Activated CD4-positive, alpha-beta memory T cell treated with anti-CD3 and anti-CD28 coated beads for 36 hours (primary cell): ENCODE results near the gene TFG. TPM values are rescaled to one million over a fixed set of nuclear protein-coding genes. Genes with fewer than 3 reads are reported as not detected.
A peak's percentile ranks its signal among the peaks of the same experiment; 100 is the strongest.

Experiments
- CTCF ChIA-PET: fragments of 350-600 bp; sonication (Branson Sonifier 250); formaldehyde crosslinking; loops from one replicate; lab custom pipeline; 2021; ENCODE audit warnings: antibody characterized with exemption, inconsistent platforms; lab: Charles Lee
- POLR2A ChIA-PET: fragments of 350-600 bp; sonication (Branson Sonifier 250); formaldehyde crosslinking; loops from one replicate; lab custom pipeline; 2021; ENCODE audit warnings: antibody characterized with exemption; lab: Charles Lee
- DNase-seq: peaks from one replicate; pipeline ENCODE4 v3.0.0-alpha.2; 2020
- H3K27ac Mint-ChIP-seq: one replicate; pipeline ENCODE4 v1.8.0; 2021; ENCODE audit warnings: mixed read lengths
- H3K27me3 Mint-ChIP-seq: one replicate; pipeline ENCODE4 v1.8.0; 2021; ENCODE audit warnings: mixed read lengths
- H3K36me3 Mint-ChIP-seq: one replicate; pipeline ENCODE4 v1.8.0; 2021; ENCODE audit warnings: mixed read lengths
- H3K4me1 Mint-ChIP-seq: one replicate; pipeline ENCODE4 v1.8.0; 2021; ENCODE audit warnings: low read depth, mixed read lengths
- H3K4me3 Mint-ChIP-seq: one replicate; pipeline ENCODE4 v1.8.0; 2021; ENCODE audit warnings: mild to moderate bottlenecking, mixed read lengths
- H3K9me3 Mint-ChIP-seq: one replicate; pipeline ENCODE4 v1.8.0; 2021; ENCODE audit warnings: mixed read lengths
- intact Hi-C: fragments of 100-400 bp; cut with micrococcal nuclease; formaldehyde crosslinking; loops from one replicate; pipeline ENCODE4 v1.15.1; 2023
- total RNA-seq, 2 experiments: library from RNA; stranded (reverse); gene quantifications; one replicate each; pipeline ENCODE4 v1.2.3, GENCODE V29; 2021

TFG gene
- total RNA-seq, 2 experiments from 2014 or later, result 55.5 to 60.3 TPM

DNA sequence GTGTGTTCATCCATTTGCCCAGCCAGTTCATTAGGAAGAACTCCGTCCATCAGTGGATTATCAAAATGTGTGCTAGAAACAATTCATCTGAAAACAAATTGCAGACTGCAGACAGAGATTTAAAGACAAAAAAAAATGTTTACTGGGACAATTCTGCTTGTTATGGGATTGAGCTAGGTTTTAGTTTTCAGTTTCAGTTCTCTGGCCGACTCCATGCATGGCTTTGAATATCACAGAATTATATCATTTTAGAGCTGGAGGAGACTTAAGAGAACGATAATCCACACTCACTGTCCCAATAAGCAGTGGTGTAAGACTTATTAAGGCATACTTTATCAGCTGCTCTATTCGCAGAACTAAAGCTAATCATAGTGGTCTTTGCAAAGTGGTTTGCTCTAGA, 51.1 kb downstream of the TFG start:
- no peaks in the 10 kb centered on the region for H3K9me3 Mint-ChIP-seq
- H3K27ac Mint-ChIP-seq, result no peak overlapping the region
- DNase-seq, result no peak
- CTCF ChIA-PET, result interaction anchor here (0.5 to 0.7 kb wide), 2 partner anchors 45 to 54 kb away, joined by 3 read pairs; no protein-coding TSS in a partner anchor
- intact Hi-C loops, result no loop called here
- H3K4me3 Mint-ChIP-seq, result no peak overlapping the region
- peaks cover 4% of the 10 kb centered on the region for H3K36me3 Mint-ChIP-seq
- POLR2A ChIA-PET, result no interaction called here
- H3K4me1 Mint-ChIP-seq, result peaks cover under 1% of the 10 kb centered on the region
- H3K27me3 Mint-ChIP-seq, result no peaks in the 10 kb centered on the region

- H3K36me3 Mint-ChIP-seq, result no peaks in the 10 kb centered on the region
- DNase-seq, result peak; percentile 24
- POLR2A ChIA-PET, result interaction anchor here (0.6 kb wide), 1 partner anchor 175 kb away, joined by 3 read pairs; no protein-coding TSS in a partner anchor
Measured at GRCh38 chr3:100761211-100761942, 52.1 kb downstream of the TFG start.

GRCh38 chr3:100761951-100762350, 52.7 kb downstream of the TFG start:
- H3K36me3 Mint-ChIP-seq, result no peaks in the 10 kb centered on the region
- H3K27ac Mint-ChIP-seq, result no peak overlapping the region
- no peaks in the 10 kb centered on the region for H3K9me3 Mint-ChIP-seq
- ChIA-PET POLR2A (interaction anchor here (0.6 kb wide), 1 partner anchor 176 kb away, joined by 3 read pairs; no protein-coding TSS in a partner anchor), CTCF (interaction anchor here (0.8 to 1.5 kb wide), 2 partner anchors 21 to 299 kb away, joined by 3 to 4 read pairs; no protein-coding TSS in a partner anchor)
- no peak overlapping the region for H3K4me3 Mint-ChIP-seq
- peaks cover 6% of the 10 kb centered on the region for H3K4me1 Mint-ChIP-seq
- no peak for DNase-seq
- intact Hi-C loops, result no loop called here
- H3K27me3 Mint-ChIP-seq, result no peaks in the 10 kb centered on the region

More at GRCh38 chr3:100761211-100761942, 52.1 kb downstream of the TFG start:
- H3K27ac Mint-ChIP-seq, result no peak overlapping the region
- no peak overlapping the region for H3K4me3 Mint-ChIP-seq
- H3K9me3 Mint-ChIP-seq, result no peaks in the 10 kb centered on the region
- CTCF ChIA-PET, result interaction anchor here (0.8 to 1.5 kb wide), 2 partner anchors 20 to 299 kb away, joined by 3 to 4 read pairs; no protein-coding TSS in a partner anchor
- H3K4me1 Mint-ChIP-seq, result peaks cover 6% of the 10 kb centered on the region
- H3K27me3 Mint-ChIP-seq, result no peaks in the 10 kb centered on the region
- intact Hi-C loops, result no loop called here

DNA sequence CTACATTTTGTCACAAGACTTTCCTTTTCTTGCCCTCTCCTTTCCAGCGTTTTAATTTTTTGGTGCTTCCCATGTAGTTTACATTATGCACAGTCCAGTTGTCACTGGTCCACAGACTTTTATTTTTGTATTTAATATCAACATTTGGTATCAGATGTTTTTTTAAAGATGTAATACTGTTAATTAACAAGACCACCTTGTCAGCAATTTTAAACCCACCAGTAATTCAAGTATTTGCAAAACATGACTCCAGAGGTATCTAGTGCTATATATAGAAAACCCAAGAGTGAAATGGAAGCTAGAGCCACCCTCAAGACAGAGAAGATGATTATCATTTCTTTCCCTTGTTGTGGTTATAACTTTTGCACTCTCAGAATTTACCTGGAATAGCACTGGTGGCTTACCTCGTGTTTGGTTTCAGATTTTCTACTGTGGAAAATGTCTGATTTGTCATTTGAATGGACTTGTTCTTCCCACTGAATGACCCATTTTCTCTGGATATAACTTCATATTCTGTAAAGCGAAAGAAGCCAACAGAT, 56.2 kb downstream of the TFG start:
- no peaks in the 10 kb centered on the region for H3K36me3 Mint-ChIP-seq
- no peaks in the 10 kb centered on the region for H3K27me3 Mint-ChIP-seq
- ChIA-PET POLR2A (no interaction called here), CTCF (no interaction called here)
- H3K4me1 Mint-ChIP-seq, result peaks cover 6% of the 10 kb centered on the region
- H3K9me3 Mint-ChIP-seq, result no peaks in the 10 kb centered on the region
- intact Hi-C loops, result no loop called here
- DNase-seq, result no peak
- H3K4me3 Mint-ChIP-seq, result no peak overlapping the region
- no peak overlapping the region for H3K27ac Mint-ChIP-seq

GRCh38 chr3:100766069-100766468, 56.8 kb downstream of the TFG start:
- Mint-ChIP-seq H3K27me3 (no peaks in the 10 kb centered on the region), H3K27ac (no peak overlapping the region), H3K4me1 (peaks cover 6% of the 10 kb centered on the region), H3K4me3 (no peak overlapping the region), H3K9me3 (no peaks in the 10 kb centered on the region), H3K36me3 (no peaks in the 10 kb centered on the region)
- CTCF ChIA-PET, result no interaction called here
- POLR2A ChIA-PET, result no interaction called here
- intact Hi-C loops, result no loop called here
- peak; percentile 12 for DNase-seq

DNA sequence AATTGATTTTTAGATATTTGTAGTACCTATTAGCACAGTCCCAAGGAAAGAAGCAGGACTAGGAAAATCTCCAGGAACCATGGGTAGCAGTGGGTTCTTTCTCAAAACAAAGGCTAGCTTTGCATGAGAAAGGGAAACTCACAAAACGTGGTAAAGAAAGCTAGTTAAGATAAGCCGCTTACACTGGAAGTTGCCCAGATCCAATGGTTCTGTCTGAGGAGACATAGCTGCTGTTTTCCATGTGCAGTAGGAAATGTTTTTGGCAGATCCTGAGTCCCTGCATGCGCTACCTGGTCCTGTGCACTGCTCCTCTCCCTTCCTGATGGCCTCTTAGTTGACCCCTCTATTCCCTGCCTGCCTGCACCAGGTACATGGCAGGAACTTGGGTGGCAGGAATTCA, 60.4 kb downstream of the TFG start:
- Mint-ChIP-seq H3K9me3 (no peaks in the 10 kb centered on the region), H3K27me3 (no peaks in the 10 kb centered on the region), H3K4me3 (no peak overlapping the region), H3K4me1 (peaks cover 6% of the 10 kb centered on the region), H3K27ac (no peak overlapping the region), H3K36me3 (no peaks in the 10 kb centered on the region)
- CTCF ChIA-PET, result interaction anchor here (1.0 kb wide), 1 partner anchor 27 kb away, joined by 3 read pairs; no protein-coding TSS in a partner anchor
- POLR2A ChIA-PET, result no interaction called here
- intact Hi-C loops, result no loop called here
- no peak for DNase-seq

GRCh38 chr3:100775226-100775625, 65.9 kb downstream of the TFG start:
- no peaks in the 10 kb centered on the region for H3K9me3 Mint-ChIP-seq
- DNase-seq, result no peak
- intact Hi-C loops, result no loop called here

DNA sequence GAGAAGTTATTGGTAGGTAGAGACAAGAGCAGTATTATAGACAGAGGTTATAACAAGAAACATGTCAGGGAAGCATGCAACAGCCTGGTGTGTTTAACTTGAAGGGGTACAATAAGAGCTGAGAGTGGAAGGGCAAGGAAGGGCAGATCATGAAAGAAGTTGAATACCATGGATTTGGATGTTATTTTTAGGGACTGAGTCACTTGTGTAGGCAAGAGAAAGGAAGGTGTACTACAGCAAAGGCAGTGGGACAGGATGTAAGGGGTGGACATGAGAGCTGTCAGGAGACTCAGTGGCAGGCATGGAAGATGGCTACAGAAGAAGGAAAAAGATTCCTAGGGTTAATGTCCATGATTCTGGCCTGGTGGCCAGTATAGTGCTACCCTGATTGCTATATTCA, 66.4 kb downstream of the TFG start:
- Mint-ChIP-seq H3K36me3 (no peaks in the 10 kb centered on the region), H3K9me3 (no peaks in the 10 kb centered on the region), H3K4me1 (no peaks in the 10 kb centered on the region), H3K4me3 (no peak overlapping the region), H3K27ac (no peak overlapping the region), H3K27me3 (no peaks in the 10 kb centered on the region)
- ChIA-PET POLR2A (no interaction called here), CTCF (no interaction called here)
- DNase-seq, result no peak
- intact Hi-C loops, result no loop called here

More at GRCh38 chr3:100775226-100775625, 65.9 kb downstream of the TFG start:
- H3K36me3 Mint-ChIP-seq, result no peaks in the 10 kb centered on the region
- H3K27me3 Mint-ChIP-seq, result no peaks in the 10 kb centered on the region
- no peak overlapping the region for H3K4me3 Mint-ChIP-seq
- CTCF ChIA-PET, result no interaction called here
- no peak overlapping the region for H3K27ac Mint-ChIP-seq
- H3K4me1 Mint-ChIP-seq, result no peaks in the 10 kb centered on the region
- POLR2A ChIA-PET, result no interaction called here

DNA sequence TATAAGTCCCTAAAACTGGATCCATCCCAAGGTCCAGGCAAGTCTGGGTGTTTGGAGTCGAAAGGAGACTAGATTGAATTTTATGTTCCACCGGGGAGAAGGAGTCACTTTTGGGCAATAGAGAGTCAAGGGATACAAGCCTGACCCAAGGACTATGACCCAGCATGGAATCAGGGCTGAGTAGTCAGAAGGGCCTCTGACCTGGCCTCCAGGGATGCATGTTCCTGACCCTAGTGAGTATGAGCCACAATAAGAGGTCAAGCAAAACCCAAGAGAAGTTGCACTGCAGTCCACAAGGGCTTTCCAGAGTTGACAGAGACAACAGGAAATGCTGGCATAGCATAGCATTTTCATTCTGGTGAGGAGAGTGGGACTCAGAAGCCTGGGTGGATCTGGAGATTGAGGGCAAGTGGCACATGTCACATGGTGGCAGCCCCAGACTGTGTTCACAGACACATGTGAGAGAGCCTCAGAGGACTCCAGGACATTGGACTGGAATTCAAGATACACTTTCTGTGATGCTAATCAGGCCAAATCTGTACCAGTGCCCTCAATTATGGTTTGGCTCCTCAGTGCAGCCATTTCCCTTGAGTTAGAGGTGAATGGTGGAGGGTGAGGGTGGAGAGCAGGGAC, 66.9 kb downstream of the TFG start:
- Mint-ChIP-seq H3K27ac (no peak overlapping the region), H3K9me3 (no peaks in the 10 kb centered on the region), H3K36me3 (no peaks in the 10 kb centered on the region), H3K4me1 (no peaks in the 10 kb centered on the region), H3K4me3 (no peak overlapping the region), H3K27me3 (no peaks in the 10 kb centered on the region)
- intact Hi-C loops, result no loop called here
- ChIA-PET CTCF (no interaction called here), POLR2A (no interaction called here)
- no peak for DNase-seq

DNA sequence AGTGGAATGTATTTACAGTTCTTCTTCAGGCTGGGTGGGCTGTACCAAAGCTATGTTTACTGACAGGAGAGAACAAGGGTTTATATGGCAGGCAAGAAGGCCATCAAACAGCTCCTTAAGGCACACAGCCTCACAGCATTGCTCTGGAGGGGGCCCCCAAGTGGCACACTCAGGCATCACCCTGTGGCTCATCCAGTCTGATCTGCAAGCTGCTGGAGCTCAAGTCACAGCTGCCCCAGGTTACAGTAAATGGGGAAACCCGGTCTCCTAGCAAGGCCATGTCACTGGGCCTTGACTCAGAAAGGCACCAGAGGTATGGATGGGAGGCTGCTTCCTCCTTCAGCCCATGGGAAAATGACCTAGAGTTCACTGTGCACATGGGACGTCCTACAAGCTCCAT, 67.5 kb downstream of the TFG start:
- Mint-ChIP-seq H3K36me3 (no peaks in the 10 kb centered on the region), H3K4me3 (no peak overlapping the region), H3K9me3 (no peaks in the 10 kb centered on the region), H3K27me3 (no peaks in the 10 kb centered on the region), H3K4me1 (no peaks in the 10 kb centered on the region), H3K27ac (no peak overlapping the region)
- POLR2A ChIA-PET, result interaction anchor here (1.1 kb wide), 1 partner anchor 10 kb away, joined by 3 read pairs; no protein-coding TSS in a partner anchor
- peak; percentile 24 for DNase-seq
- CTCF ChIA-PET, result no interaction called here
- intact Hi-C loops, result no loop called here

- DNase-seq, result no peak
- Mint-ChIP-seq H3K36me3 (no peaks in the 10 kb centered on the region), H3K9me3 (no peaks in the 10 kb centered on the region), H3K27ac (no peak overlapping the region), H3K27me3 (no peaks in the 10 kb centered on the region), H3K4me3 (no peak overlapping the region), H3K4me1 (no peaks in the 10 kb centered on the region)
- ChIA-PET CTCF (no interaction called here), POLR2A (interaction anchor here (1.1 kb wide), 1 partner anchor 9 kb away, joined by 3 read pairs; no protein-coding TSS in a partner anchor)
- intact Hi-C loops, result no loop called here
Measured at GRCh38 chr3:100777271-100777670, 68.0 kb downstream of the TFG start.

- Mint-ChIP-seq H3K9me3 (peaks cover 2% of the 10 kb centered on the region), H3K36me3 (no peaks in the 10 kb centered on the region), H3K27me3 (no peaks in the 10 kb centered on the region), H3K27ac (no peak overlapping the region), H3K4me1 (no peaks in the 10 kb centered on the region), H3K4me3 (no peak overlapping the region)
- ChIA-PET POLR2A (no interaction called here), CTCF (no interaction called here)
- intact Hi-C loops, result no loop called here
- DNase-seq, result no peak
Measured at GRCh38 chr3:100779480-100779879, 70.2 kb downstream of the TFG start.
